ENCODE results near the gene ADGRD2. TPM values are rescaled to one million over a fixed set of nuclear protein-coding genes. Genes with fewer than 3 reads are reported as not detected.

ADGRD2 gene
- total RNA-seq, 2 donors from 2014 or later = 1.0 to 4.0 TPM

GRCh38 chr9:124499216-124499615 lies 49.0 kb downstream of the ADGRD2 start:
- no peak overlapping the region for H3K27ac ChIP-seq
- intact Hi-C loops (cut with DNase I) = no loop called here
- peaks cover 14% of the 10 kb centered on the region for H3K27me3 ChIP-seq (replicated peaks; ENCODE audit: insufficient read depth)
- H3K9me3 ChIP-seq = no peaks in the 10 kb centered on the region
- TF ChIP-seq POLR2A (IDR thresholded peaks at IDR 0.05) (no peak), POLR2AphosphoS5 (IDR thresholded peaks at IDR 0.05) (no peak), CTCF (IDR thresholded peaks at IDR 0.05) (no peak)
- DNase-seq (ENCODE audit: low spot score) = no peak
- H3K36me3 ChIP-seq = no peaks in the 10 kb centered on the region
- WGBS = 97% methylated on average over 3 of the region's 3 CpGs
- no peak overlapping the region for H3K4me3 ChIP-seq
- H3K4me1 ChIP-seq (replicated peaks) = no peaks in the 10 kb centered on the region

GRCh38 chr9:124500028-124500795 lies 50.0 kb downstream of the ADGRD2 start:
- DNase-seq (ENCODE audit: low spot score) = no peak
- WGBS = 94% methylated on average over 38 of the region's 40 CpGs

GRCh38 chr9:124500796-124501611 lies 50.8 kb downstream of the ADGRD2 start:
- TF ChIP-seq CTCF (IDR thresholded peaks at IDR 0.05) = no peak
- no peak for TF ChIP-seq POLR2A (IDR thresholded peaks at IDR 0.05)
- TF ChIP-seq POLR2AphosphoS5 (IDR thresholded peaks at IDR 0.05) = no peak

More at GRCh38 chr9:124500028-124500795, 50.0 kb downstream of the ADGRD2 start:
- H3K9me3 ChIP-seq = no peaks in the 10 kb centered on the region
- no peaks in the 10 kb centered on the region for H3K4me1 ChIP-seq (replicated peaks)
- H3K27me3 ChIP-seq (replicated peaks; ENCODE audit: insufficient read depth) = peaks cover 20% of the 10 kb centered on the region
- H3K36me3 ChIP-seq = no peaks in the 10 kb centered on the region
- no peak overlapping the region for H3K27ac ChIP-seq
- intact Hi-C loops (cut with DNase I) = no loop called here
- H3K4me3 ChIP-seq = no peak overlapping the region
- no peak for TF ChIP-seq CTCF (IDR thresholded peaks at IDR 0.05)
- no peak for TF ChIP-seq POLR2A (IDR thresholded peaks at IDR 0.05)
- no peak for TF ChIP-seq POLR2AphosphoS5 (IDR thresholded peaks at IDR 0.05)

GRCh38 chr9:124501771-124502320 lies 51.6 kb downstream of the ADGRD2 start:
- Histone ChIP-seq H3K27me3 (replicated peaks; ENCODE audit: insufficient read depth) (peaks cover 25% of the 10 kb centered on the region), H3K4me1 (replicated peaks) (no peaks in the 10 kb centered on the region), H3K36me3 (no peaks in the 10 kb centered on the region), H3K4me3 (no peak overlapping the region), H3K27ac (no peak overlapping the region), H3K9me3 (no peaks in the 10 kb centered on the region)
- TF ChIP-seq POLR2A (IDR thresholded peaks at IDR 0.05) = no peak
- TF ChIP-seq POLR2AphosphoS5 (IDR thresholded peaks at IDR 0.05) = no peak
- no peak for TF ChIP-seq CTCF (IDR thresholded peaks at IDR 0.05)
- 71% methylated on average over 11 of the region's 11 CpGs for WGBS
- intact Hi-C loops (cut with DNase I) = no loop called here
- DNase-seq (ENCODE audit: low spot score) = no peak

More at GRCh38 chr9:124500796-124501611, 50.8 kb downstream of the ADGRD2 start:
- Histone ChIP-seq H3K4me3 (no peak overlapping the region), H3K4me1 (replicated peaks) (no peaks in the 10 kb centered on the region), H3K27me3 (replicated peaks; ENCODE audit: insufficient read depth) (peaks cover 25% of the 10 kb centered on the region), H3K27ac (no peak overlapping the region), H3K36me3 (no peaks in the 10 kb centered on the region), H3K9me3 (no peaks in the 10 kb centered on the region)
- intact Hi-C loops (cut with DNase I) = no loop called here
- WGBS = 72% methylated on average over 12 of the region's 12 CpGs
- no peak for DNase-seq (ENCODE audit: low spot score)
